Suppressor macrophage (primary cell): ENCODE measurements around the gene STK11IP.

Experiments used
- DNase-seq, 4 experiments: peaks; one replicate each; pipeline ENCODE4 v3.0.0-alpha.2; 2020 to 2022

STK11IP gene

GRCh38 chr2:219578811-219579613 is 18.6 kb upstream of the STK11IP start:
- DNase-seq, result peak; percentile 28 to 69 (median 55)

GRCh38 chr2:219581346-219581745 is 16.3 kb upstream of the STK11IP start:
- no peak for DNase-seq

DNA sequence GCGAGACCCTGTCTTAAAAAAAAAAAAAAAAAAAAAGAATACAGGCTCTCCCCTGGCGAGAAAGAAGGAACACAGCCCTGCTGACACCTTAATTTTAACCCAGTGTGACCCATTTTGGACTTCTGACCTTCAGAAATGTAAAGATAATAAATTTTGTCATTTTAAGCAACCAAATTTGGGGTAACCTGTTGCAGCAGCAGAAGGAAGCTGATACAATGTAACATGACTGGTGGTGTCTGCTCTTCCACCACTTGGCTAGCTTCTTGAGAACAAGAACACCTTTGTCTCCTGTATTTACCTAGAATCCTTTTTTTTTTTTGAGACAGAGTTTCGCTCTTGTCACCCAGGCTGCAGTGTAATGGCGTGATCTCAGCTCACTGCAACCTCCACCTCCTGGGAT is 6.6 kb upstream of the STK11IP start:
- no peak for DNase-seq

DNA sequence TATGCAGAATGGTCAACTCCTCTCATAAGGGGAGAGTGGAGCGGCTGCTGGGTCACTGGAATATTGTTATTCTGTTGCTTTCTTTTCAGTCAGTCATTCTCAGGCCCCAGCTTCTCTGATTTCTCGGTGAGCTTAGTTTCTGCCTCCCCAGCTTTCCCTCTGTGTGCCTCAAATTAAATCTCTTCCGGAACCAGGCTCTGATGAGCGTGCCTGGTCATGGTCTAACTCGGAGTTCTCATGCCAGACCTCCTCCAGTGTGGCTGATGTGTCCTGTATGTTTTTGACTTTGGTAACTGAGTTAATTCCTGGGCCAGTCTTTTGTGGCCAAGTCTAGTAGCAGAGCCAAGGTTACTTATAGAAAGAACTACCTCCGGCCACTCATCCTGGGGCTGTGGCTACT is 4.9 kb upstream of the STK11IP start:
- DNase-seq, result no peak

DNA sequence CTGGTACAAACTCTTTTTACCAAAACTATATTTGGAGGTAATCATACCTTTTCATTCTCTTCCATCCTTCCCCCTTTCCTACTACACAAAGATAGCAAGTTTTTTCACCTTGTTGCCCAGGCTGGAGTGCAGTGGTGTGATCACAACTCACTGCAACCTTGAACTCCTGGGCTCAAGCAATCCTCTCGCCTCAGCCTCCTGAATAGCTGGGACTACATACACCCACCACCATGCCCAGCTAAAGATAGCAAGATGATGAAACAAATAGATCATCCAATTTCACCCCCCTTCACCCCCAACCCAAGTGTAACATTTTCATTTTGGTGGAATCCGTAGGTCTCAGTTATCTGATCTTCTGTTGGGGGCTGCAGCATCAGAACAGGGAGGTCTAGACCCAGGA is 4.5 kb upstream of the STK11IP start:
- DNase-seq, result no peak

- DNase-seq, result peak in 3 of 4 experiments; percentile 26 to 39 (median 31)
These were observed 2.4 kb upstream of the STK11IP start for GRCh38 chr2:219595256-219595655.

DNA sequence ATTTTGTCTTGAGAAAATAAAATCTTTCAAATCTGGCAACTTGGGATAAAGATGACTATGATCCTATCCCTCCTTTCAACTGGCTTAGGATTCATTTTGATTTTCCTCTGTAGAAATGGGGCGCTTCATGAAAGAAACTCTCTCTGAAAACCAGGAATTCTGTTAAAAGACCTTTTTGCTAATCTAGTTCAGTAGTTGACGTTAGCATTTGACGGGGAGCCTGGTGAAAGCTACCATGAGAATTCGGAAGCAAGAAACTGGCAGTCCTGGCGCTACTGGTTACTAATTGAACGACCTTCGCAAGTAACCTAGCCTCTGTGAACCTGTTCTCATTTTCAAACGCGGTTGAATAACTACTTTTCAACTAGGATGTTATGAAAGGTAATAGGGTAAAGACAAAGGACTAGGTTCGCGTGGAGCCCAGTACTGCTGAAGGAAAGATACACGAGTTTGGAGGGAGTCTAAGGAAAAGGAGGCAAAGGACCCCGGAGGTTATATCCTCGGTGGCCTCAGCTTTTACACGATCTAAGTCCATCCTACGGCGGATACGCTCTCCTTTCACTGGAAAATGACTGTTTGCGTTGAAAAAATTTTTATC is 604 bp upstream of the STK11IP start:
- peak in 2 of 4 experiments; percentile 19 to 28 for DNase-seq

DNA sequence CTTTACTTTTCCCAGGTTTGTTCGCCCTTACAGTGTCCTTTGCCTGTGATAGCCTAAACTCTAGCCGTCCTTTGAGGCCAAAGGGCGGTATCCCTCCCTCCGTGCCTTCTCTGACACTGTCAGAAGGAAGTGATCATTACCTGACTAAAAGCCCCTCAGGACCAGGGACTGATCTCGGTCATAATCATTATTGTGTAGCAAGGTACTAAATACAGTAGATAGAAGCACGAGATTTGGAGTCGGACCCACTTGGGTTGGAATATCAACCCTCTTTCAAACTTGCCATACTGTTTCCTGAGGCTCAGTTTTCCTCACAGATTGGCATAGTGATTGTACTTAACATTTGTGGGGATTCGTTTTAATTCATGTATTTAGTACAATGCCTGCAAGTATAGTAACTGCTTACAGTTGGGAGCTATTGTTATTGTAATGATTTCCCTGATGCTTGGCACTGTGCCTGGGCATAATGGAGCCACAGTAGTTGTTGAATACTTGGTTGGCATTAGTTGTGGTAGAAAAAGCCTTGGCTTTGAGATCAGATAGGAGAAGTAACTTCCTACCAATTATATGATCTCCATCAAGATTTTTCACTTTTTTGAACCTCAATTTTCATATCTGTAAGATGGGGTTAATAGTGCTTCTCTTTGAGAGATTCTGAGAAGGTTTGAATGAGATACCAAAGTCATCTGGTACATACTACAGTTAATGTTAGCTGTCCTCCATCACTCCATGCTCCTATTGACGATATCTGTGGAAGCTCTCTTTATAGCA is 836 bp downstream of the STK11IP start:
- DNase-seq, result no peak

GRCh38 chr2:219603771-219604170 is 6.1 kb downstream of the STK11IP start:
- DNase-seq, result peak; percentile 47 to 75 (median 62)

DNA sequence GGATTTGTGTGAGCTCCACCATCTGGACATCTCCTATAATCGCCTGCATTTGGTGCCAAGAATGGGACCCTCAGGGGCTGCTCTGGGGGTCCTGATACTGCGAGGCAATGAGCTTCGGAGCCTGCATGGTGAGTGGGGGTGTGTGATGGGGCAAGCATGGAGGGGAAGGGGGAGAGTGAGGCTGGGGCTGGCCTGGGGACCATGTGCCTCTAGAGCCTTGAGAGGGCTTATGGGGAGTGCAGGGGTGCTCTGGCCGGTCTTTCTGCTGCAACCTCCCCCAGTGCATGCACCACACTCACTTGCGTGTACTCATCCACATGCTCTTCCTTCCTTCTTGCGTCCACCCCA is 7.9 kb downstream of the STK11IP start:
- no peak for DNase-seq

DNA sequence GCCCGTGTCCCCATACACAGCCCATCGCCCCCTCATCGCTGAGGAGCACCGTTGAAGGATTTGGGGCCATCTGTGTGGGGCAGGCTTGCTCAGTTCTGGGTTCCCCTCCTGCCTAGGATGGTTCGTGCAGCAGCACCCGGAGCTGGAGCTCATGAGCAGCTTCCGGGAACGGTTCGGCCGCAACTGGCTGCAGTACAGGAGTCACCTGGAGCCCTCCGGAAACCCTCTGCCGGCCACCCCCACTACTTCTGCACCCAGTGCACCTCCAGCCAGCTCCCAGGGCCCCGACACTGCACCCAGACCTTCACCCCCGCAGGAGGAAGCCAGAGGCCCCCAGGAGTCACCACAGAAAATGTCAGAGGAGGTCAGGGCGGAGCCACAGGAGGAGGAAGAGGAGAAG is 10.3 kb downstream of the STK11IP start:
- no peak for DNase-seq

DNA sequence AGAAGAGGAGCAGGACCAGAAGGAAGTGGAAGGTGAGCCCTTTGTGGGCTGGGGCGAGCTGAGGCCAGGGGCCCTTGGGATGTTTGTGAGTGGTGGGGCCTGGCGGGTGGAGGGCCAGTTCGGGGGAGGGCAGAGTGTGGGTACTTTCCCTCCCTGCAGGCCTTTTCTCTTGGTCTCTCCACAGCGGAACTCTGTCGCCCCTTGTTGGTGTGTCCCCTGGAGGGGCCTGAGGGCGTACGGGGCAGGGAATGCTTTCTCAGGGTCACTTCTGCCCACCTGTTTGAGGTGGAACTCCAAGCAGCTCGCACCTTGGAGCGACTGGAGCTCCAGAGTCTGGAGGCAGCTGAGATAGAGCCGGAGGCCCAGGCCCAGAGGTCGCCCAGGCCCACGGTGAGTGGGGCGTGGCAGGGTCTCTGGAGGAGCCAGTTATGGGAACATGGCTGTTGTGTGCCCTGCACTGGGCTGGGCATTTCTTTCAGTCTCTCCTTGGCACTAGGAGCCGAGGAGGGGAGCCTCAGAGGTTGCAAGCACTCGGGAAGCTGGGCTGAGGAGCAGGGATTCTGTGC is 10.8 kb downstream of the STK11IP start:
- no peak for DNase-seq

DNA sequence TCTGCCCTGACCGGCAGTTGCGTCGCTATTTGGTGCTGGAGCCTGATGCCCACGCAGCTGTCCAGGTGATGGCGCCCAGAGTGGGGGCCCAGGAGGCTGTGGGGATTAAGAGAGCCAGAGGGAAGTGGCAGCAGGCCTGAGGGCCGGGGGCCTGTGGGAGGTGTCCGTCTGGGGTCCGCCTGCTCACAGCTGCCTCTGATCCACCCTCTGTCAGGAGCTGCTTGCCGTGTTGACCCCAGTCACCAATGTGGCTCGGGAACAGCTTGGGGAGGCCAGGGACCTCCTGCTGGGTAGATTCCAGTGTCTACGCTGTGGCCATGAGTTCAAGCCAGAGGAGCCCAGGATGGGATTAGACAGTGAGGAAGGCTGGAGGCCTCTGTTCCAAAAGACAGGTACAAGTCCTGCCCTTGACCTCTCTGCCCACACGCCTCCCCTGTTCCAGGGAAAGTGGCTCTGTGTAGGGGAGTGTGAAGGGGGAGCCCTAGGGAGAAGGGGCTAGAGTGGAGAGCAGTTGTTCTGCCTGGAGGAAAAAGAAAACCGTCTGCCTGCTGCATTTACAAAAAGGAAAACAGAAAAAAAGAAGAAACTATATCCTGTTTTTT is 11.6 kb downstream of the STK11IP start:
- DNase-seq, result no peak

DNA sequence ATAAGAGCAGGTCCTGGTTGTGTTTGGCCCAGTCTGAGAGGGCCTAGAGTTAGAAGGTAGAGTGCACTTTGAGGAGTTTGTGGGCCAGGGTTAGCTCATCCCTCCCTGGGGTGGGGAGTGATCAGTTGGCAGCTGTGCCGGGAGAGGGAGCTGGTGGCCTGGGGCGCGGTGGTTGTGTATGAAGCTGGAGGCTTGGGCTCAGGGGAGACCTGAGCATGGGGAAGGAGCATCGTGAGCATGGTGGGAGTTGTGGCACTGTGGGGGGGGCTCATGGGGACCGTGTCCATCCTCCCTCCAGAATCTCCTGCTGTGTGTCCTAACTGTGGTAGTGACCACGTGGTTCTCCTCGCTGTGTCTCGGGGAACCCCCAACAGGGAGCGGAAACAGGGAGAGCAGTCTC is 13.6 kb downstream of the STK11IP start:
- DNase-seq, result no peak

GRCh38 chr2:219611866-219612576 is 14.4 kb downstream of the STK11IP start:
- no peak for DNase-seq

GRCh38 chr2:219612577-219613286 is 15.1 kb downstream of the STK11IP start:
- DNase-seq, result no peak

DNA sequence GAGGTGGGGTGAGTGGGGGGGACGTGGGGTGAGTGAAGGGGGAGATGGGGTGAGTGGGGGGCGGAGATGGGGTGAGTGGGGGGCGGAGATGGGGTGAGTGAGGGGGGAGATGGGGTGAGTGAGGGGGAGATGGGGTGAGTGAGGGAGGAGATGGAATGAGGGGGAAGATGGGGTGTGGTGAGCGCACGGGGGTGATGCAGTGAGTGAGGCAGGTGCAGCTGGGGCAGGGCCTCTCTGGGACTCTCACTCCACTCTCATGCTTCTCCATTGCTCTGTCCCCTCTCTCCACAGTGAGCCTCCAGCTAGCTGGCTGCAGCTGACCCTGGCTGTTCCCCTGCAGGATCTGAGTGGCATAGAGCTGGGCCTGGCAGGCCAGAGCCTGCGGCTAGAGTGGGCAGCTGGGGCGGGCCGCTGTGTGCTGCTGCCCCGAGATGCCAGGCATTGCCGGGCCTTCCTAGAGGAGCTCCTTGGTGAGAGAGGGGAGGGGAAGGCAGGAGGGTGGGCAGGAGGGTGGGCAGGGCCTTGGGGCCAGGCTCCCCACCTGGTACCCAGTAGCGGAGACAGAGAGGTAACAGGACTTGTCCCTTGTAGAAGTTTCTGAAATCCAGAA is 15.9 kb downstream of the STK11IP start:
- no peak for DNase-seq

- no peak for DNase-seq
These were observed 16.6 kb downstream of the STK11IP start for GRCh38 chr2:219614076-219614860.

GRCh38 chr2:219615036-219615435 is 17.4 kb downstream of the STK11IP start:
- no peak for DNase-seq

DNA sequence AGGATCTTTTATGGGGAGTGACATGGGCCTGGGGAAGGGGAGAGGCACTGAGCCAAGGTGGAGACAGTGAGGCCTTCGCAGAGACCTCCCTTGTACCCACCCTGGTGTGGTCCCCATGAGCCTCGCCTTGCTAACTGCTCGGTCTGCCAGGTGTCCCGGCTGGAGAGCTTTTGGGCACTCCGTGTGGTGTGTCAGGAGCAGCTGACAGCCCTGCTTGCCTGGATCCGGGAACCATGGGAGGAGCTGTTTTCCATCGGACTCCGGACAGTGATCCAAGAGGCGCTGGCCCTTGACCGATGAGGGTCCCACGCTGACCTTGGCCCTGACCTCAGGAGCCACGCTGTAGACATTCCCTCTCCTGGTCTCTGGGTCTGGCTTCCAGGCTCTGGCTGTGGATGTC is 18.2 kb downstream of the STK11IP start:
- DNase-seq, result no peak
